KMS-11 (cell line): ENCODE data around the gene ATIC.

Experiments used
- H2AFZ ChIP-seq: fragments of 200-600 bp; sonication (generic); 2 replicates; pipeline ENCODE4 v1.6.1; 2016; ENCODE audit warnings: antibody characterized with exemption, mixed run types, low read depth
- H3K27ac ChIP-seq: fragments of 200-600 bp; sonication (generic); 2 replicates; pipeline ENCODE4 v1.6.1; 2016; ENCODE audit warnings: mild to moderate bottlenecking, mixed run types
- H3K27me3 ChIP-seq: fragments of 200-600 bp; sonication (generic); 2 replicates; pipeline ENCODE4 v1.6.1; 2017; ENCODE audit warnings: mild to moderate bottlenecking, low read depth, mixed run types, moderate library complexity; ENCODE audit not compliant: insufficient read depth
- H3K36me3 ChIP-seq: fragments of 200-600 bp; sonication (generic); 2 replicates; pipeline ENCODE4 v1.6.1; 2017; ENCODE audit warnings: mild to moderate bottlenecking, mixed run types; ENCODE audit not compliant: insufficient read depth
- H3K4me1 ChIP-seq: fragments of 200-600 bp; sonication (generic); 2 replicates; pipeline ENCODE4 v1.6.1; 2016; ENCODE audit warnings: mild to moderate bottlenecking, low read depth, mixed run types; ENCODE audit not compliant: poor library complexity, severe bottlenecking
- H3K4me2 ChIP-seq: fragments of 200-600 bp; sonication (generic); 2 replicates; pipeline ENCODE4 v1.7.0; 2016; ENCODE audit warnings: mild to moderate bottlenecking, mixed run types
- H3K4me3 ChIP-seq: fragments of 200-600 bp; sonication (generic); IDR thresholded peaks from 2 replicates; pipeline ENCODE4 v1.6.1; 2017; ENCODE audit warnings: low read depth, low read length, mixed read lengths; ENCODE audit not compliant: insufficient read depth
- H3K79me2 ChIP-seq: fragments of 200-600 bp; sonication (generic); 2 replicates; pipeline ENCODE4 v1.6.1; 2016; ENCODE audit warnings: low read depth, mixed run types; ENCODE audit not compliant: insufficient read depth
- H3K9ac ChIP-seq: fragments of 200-600 bp; sonication (generic); 2 replicates; pipeline ENCODE4 v1.6.1; 2016; ENCODE audit warnings: mild to moderate bottlenecking, mixed run types
- H4K20me1 ChIP-seq: fragments of 200-600 bp; sonication (generic); 2 replicates; pipeline ENCODE4 v1.6.1; 2016; ENCODE audit warnings: mild to moderate bottlenecking, mixed run types; ENCODE audit not compliant: insufficient read depth
- CTCF ChIP-seq: fragments of 200-600 bp; sonication (generic); conservative IDR thresholded peaks from 2 replicates; pipeline ENCODE4 v1.6.1; 2017; ENCODE audit warnings: low read depth, mild to moderate bottlenecking, antibody characterized with exemption, low read length, moderate library complexity, mixed read lengths

ATIC gene

GRCh38 chr2:215320679-215321078 lies 8.8 kb downstream of the ATIC start:
- peaks cover 12% of the 10 kb centered on the region for H3K4me1 ChIP-seq
- H3K4me2 ChIP-seq, result no peak overlapping the region
- H3K4me3 ChIP-seq, result no peak overlapping the region
- H4K20me1 ChIP-seq, result peaks cover 3% of the 10 kb centered on the region; the same call in 1 of the 2 replicates
- H3K36me3 ChIP-seq, result peaks cover 24% of the 10 kb centered on the region; the same call in 1 of the 2 replicates
- H3K27me3 ChIP-seq, result no peaks in the 10 kb centered on the region
- H3K9ac ChIP-seq, result no peak overlapping the region
- TF ChIP-seq CTCF, result no peak
- no peak overlapping the region for H3K27ac ChIP-seq
- peaks cover 68% of the 10 kb centered on the region for H3K79me2 ChIP-seq
- H2AFZ ChIP-seq, result no peak overlapping the region

- Histone ChIP-seq H2AFZ (no peak overlapping the region), H3K79me2 (peaks cover 64% of the 10 kb centered on the region), H3K4me3 (no peak overlapping the region), H3K27ac (no peak overlapping the region), H3K36me3 (peaks cover 20% of the 10 kb centered on the region; the same call in 1 of the 2 replicates), H3K9ac (no peak overlapping the region), H3K27me3 (no peaks in the 10 kb centered on the region), H4K20me1 (peaks cover 3% of the 10 kb centered on the region; the same call in 1 of the 2 replicates), H3K4me1 (peaks cover 10% of the 10 kb centered on the region), H3K4me2 (no peak overlapping the region)
- TF ChIP-seq CTCF, result no peak
These were observed 13.0 kb downstream of the ATIC start for GRCh38 chr2:215324811-215325210.

- H2AFZ ChIP-seq, result no peak overlapping the region
- no peak overlapping the region for H3K4me2 ChIP-seq
- peaks cover 5% of the 10 kb centered on the region for H3K4me1 ChIP-seq
- no peak overlapping the region for H3K4me3 ChIP-seq
- TF ChIP-seq CTCF, result no peak
- H3K27ac ChIP-seq, result no peak overlapping the region
- H3K36me3 ChIP-seq, result peaks cover 30% of the 10 kb centered on the region; the same call in 1 of the 2 replicates
- no peaks in the 10 kb centered on the region for H3K27me3 ChIP-seq
- H3K79me2 ChIP-seq, result peaks cover 55% of the 10 kb centered on the region
- H4K20me1 ChIP-seq, result peaks cover 3% of the 10 kb centered on the region
- H3K9ac ChIP-seq, result no peak overlapping the region
These were observed 16.2 kb downstream of the ATIC start for GRCh38 chr2:215328066-215328465.

GRCh38 chr2:215332872-215333595 lies 21.2 kb downstream of the ATIC start:
- no peak overlapping the region for H3K4me2 ChIP-seq
- no peak overlapping the region for H3K27ac ChIP-seq
- H3K36me3 ChIP-seq, result peaks cover 29% of the 10 kb centered on the region
- no peak overlapping the region for H3K9ac ChIP-seq
- H3K79me2 ChIP-seq, result peaks cover 18% of the 10 kb centered on the region; the same call in 1 of the 2 replicates
- TF ChIP-seq CTCF, result no peak
- H3K4me1 ChIP-seq, result no peaks in the 10 kb centered on the region
- no peak overlapping the region for H2AFZ ChIP-seq
- H3K4me3 ChIP-seq, result no peak overlapping the region
- no peaks in the 10 kb centered on the region; the same call in 1 of the 2 replicates for H4K20me1 ChIP-seq
- H3K27me3 ChIP-seq, result no peaks in the 10 kb centered on the region
